NCI-H524 treated with DMSO at 0.1 percent for 48 hours (cell line): ENCODE results near the gene FBXL2.
A peak's percentile ranks its signal among the peaks of the same experiment; 100 is the strongest.

Experiments used
- DNase-seq: peaks from one replicate; lab custom pipeline; 2025; lab: John Stamatoyannopoulos, UW

FBXL2 gene, protein sequence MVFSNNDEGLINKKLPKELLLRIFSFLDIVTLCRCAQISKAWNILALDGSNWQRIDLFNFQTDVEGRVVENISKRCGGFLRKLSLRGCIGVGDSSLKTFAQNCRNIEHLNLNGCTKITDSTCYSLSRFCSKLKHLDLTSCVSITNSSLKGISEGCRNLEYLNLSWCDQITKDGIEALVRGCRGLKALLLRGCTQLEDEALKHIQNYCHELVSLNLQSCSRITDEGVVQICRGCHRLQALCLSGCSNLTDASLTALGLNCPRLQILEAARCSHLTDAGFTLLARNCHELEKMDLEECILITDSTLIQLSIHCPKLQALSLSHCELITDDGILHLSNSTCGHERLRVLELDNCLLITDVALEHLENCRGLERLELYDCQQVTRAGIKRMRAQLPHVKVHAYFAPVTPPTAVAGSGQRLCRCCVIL

DNA sequence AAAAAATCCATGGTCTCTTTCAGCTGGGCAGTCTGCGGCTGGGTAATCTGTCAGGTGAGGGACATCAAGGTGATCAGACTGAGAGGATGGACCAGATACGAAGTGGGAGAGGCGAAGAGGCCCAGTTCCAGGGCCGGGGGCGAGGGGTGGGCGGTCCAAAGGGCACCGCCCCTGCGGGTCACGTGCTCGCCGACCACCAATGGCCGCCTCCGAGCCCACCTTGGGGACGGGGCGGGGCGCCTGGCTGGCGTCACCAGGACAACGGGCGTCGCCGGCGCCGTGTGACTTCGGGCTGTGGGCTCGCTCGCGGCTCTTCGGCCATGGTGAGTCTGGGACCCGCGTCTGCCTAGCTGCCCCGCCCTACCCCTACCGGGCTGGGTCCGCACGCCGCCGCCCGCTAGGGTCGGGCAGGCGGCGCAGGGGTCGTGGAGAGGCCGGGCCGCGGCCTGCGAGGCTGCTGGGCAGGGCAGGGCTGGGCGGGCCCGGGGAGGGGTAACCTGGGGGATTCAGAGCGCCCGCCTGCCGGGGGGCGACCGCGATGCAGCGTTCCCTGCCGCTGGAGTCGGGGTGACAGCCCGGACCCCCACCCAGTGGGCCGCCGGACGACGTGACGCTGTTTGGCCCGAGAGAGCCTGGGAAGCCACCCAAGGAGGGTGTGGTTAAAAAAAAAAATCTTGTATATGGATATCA lies at the start of gene FBXL2:
Gene FBXL2 (plus strand): TSS at position 250 of the 690 bp plus-strand sequence. CDS start 71 bp downstream, at position 321.
- DNase-seq: peak; percentile 5

DNA sequence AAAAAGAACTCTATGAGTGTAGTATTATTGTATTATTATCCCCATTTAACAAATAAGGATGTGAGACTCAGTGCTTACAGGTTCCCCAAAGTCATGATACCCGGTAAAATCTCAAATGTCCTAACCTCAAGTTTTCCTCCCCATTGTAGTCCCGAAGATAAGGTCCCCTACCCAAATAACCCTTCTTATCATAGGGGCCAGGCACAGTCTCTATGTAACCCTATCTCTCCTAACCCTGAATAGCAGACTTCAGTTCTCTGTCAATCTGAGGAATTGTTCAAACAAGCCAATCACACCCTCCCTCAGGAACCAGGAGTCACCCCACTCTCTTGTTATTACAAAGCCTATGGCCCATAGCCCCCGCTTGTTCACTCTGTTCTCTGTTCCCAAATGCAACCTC lies 48.2 kb upstream of the FBXL2 start:
- DNase-seq: no peak

DNA sequence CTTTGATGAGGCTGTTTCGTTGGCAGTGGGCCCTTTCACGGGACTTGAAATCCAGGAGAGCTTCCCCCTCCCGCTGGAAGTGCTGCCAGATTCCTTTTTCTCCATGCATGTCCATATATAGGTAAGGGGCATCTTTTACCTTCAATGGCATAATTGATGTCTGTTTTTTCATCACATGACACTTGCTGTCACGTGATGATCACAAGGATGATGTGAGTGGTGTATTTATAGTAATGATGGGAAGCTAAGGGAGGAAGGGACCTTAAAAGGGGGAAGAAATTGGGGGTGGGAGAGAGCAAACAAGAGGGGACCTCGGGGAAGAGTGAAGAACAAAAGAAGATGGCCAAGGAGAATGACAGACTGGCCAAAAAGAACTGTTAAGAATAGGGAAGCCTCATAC lies 47.3 kb upstream of the FBXL2 start:
- DNase-seq: no peak

DNA sequence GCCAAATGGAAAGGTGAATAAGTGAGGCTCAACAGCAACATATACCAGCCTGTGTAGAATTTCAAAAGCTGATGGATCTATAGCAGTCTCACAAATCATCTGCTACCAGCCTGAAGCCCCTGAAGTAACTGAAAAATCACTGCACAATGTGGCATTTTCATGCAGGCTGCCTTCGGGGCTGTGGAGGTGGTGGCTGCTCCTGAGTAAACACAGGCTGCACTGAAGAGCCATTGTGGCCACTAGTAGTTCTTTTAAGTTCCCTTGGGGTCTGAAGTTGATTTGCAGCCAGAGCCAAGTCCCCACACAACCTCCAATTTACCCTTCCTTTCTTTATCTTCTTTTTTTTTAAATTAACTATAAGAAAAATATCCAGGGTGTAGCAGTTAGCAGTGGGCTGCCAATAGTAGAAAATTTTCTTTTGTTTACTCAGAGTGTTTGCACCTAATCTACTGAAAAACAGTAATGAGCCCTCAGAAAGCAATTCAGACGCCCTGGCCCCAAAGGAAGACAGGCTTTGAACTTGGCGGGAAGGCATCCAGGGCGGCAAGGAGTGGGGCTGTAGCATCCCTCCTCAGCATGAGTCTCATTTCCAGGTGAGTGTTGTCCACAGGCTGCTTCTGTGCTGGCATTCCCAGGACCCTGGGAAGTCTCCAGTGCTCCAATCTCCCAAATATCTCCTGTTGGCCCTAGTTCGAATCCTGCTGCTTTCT lies 45.3 kb upstream of the FBXL2 start:
- no peak for DNase-seq

DNA sequence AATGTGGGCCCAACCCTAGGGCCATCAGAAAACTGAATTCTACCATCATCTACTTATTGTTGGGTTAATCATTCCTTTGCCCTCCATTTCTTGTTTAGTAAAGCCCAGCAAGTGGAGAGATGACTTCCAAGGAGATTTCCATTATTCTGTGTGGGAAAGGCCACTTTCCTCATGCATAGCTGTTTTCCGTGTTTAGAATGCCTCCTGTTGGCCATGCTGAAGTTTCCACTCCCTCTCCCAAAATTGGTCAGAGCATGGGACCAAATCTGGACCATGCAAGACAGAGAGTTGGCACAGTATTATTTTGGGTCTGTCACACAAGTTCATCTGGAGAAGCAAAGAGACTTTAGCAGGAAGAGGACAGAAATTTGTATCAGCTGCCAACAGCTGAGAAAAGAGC lies 43.4 kb upstream of the FBXL2 start:
- DNase-seq: no peak

DNA sequence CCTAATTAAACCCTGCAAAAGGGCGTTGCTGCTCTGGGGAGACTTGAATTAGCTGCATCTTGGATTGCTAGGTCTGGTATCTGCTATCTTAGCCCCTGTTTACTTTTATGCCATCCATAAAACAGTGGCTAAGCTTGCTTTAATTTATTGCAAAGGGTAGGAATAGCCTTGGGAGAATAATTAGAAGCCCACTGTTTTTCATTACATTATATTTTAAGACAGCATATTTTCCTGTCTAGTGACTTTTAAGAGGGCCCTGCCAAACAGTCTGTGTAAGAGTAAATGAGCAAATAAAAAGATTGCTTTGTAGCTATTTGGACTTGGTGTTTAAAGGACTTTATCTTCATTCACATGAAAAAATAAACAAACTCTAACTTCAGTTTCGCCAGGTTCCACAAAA lies 41.2 kb upstream of the FBXL2 start:
- no peak for DNase-seq

DNA sequence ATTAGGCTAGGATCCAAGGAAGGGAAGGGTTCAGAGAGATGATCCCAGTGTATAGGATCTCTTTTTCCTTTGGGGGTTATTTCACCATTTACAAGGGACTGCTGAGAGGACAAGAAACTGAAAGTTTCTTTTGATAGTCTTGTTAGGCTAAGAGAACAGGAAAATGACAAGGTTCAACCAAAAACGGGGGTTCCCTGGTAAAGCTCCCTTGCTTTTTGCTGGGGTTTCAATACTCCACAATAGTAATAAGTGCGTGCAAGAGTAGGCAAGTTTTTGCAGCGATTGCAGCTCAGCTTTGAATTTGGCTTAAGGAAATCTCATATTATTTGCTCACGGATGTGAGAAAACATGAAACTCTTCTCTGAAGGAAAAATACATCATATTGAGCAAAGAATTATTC lies 39.8 kb upstream of the FBXL2 start:
- no peak for DNase-seq

DNA sequence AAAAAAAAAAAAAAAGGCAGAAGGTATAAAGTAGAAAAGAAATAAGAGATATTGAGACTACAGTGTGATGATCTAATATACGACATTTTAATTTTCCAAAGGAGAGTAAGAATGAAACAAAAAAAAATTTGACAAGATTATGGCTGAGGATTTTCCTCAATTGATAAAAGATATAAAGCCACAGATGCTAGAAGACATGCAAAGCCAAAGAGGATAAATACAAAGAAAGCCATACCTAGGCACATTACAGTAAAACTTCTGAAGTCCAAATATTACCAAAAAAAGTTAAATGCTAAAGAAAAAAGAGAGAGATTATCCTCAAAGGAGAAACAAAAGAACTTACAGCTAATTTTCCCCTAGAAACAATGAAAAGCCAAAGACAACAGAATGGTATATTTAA lies 38.3 kb upstream of the FBXL2 start:
- DNase-seq: no peak

DNA sequence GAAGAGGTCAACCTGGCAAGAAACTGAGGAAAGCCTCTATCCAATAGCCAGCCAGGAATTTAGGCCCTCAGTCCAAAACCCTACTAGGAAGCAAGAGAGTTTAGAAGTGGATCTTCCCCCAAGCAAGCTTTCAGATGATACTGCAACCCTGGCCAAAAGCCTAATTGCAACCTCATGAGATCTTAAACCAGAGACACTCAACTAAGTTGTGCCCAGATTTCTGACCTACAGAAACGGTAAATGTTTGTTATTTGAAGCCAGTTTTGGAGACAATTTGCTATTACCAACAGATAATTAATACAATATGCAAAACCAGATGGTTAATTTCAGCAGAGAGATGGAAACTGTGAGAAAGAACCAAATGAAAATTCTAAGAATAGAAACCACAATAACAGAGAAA lies 37.0 kb upstream of the FBXL2 start:
- no peak for DNase-seq

DNA sequence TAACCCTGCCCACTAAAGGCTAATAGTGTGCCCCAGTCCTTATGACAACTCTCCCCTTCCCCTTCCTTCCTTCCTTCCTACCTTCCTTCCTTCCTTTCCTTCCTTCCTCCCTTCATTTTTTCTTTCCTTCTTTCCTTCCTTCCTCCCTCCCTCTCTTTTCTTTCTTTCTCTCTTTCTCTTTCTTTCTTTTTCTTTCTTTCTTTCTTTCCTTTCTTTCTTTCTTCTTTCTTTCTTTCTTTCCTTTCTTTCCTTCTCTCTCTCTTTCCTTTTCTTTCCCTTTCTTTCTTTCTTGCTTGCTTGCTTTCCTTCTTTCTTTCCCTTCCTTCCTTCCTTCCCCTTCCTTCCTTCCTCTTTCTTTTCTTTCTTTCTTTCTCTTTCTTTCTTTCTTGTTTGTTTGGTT lies 30.5 kb upstream of the FBXL2 start:
- DNase-seq: no peak

DNA sequence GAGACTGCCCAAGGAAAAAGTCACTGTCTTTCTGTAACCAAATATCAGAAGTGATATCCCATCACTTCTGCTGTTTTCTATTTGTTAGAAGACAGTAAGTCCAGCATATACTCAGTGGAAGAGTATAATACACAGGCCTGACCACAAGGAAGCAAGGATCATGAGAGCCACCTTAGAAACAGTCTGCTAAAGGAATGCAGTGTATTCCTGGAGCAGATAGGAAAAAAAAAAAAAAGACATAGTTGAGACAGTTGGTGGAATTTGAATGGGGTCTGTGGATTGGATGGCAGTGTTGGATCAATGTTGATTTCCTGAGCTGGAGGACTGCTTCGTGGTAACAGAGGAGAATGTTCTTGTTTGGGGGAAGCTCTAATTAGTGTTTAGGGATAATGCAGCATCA lies 26.5 kb upstream of the FBXL2 start:
- no peak for DNase-seq

DNA sequence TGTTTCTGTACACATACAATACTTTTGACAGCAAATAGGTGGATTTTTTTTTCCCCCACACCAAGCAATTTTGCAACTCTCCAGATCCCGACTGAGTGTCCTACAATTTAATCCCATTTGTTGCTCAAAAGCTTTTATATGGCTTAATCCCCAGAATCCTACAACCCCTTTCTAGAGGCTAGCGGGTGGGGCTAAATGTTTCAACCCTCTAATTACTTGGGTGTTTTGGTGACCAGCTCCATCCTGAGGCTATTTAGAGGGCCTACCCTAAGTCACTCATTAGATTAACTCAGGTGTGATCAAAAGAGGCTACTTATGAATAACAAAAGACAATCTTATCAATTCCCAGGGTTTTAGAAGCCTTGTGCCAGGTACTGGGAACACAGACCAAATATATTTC lies 21.0 kb upstream of the FBXL2 start:
- peak; percentile 17 for DNase-seq

DNA sequence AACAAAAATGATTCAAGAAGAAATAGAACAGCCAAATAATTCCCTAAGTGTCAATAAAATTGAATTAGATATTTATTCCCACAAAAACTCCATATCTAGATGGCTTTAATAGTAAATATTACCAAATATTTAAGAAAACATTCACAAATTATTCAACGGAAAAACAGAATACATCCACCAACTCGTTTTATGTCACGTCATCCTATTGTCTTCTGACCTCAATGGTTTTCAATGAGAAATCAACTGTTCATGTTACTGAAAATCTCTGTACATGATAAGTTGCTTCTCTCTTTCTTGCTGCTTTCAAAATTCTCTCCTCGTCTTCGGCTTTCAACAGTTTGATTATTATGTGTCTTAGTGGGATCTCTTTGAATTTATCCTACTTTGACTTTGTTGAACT lies 17.1 kb upstream of the FBXL2 start:
- no peak for DNase-seq

DNA sequence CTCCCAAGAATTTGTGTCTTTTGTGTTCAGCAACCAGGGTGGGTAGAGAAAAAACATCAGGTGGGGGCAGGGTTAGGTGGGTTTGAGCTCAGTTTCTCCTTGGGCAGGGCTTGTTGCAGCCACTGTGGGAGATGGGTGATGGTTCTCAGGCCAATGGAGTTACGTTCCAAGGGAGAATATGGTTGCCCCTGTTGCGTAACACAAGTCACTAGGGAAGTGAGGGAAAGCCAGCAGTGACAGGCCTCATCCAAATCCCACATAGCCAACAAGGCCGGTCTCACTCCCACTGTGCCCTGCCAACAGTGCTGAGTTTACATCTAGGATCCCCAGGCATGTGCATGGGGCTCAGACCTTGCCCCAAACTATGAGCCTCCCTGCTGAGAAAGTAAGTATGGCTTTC lies 7.9 kb upstream of the FBXL2 start:
- no peak for DNase-seq

DNA sequence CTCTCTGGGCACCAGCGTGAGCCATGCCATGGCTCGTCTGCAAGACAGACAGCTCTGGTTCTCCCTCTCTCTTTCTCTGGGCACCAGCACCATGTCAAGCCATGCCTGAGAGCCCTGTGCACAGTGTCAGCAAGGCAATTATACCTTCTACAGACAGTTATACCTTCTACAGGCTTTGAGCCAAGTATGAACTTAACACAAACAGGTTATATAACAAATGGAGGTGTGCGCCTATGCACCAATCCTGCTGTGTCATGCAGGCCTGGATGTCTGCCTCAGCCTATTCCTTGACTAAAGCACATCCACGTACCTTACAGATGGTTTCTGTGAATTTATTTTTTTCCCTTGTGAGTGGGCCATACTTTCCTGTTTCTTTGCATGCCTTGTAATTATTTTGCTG lies 5.9 kb upstream of the FBXL2 start:
- no peak for DNase-seq

DNA sequence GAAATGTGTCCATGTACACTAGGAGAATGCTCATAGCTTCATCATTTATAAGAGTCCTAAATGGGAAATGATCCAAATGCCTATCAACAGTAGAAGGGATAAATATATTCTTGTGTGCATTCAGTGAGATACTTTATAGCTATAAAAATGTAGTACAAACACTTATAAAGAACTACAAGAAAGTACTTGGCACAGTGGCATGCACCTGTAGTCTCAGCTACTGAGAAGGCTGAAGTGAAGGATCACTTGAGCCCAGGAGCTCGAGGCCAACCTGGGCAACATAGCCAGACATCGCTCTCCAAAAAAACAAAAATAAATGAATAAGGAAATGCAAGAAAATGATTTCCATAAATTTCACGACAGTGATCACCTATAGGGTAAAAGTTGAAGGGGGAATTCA lies 3.6 kb upstream of the FBXL2 start:
- DNase-seq: no peak

DNA sequence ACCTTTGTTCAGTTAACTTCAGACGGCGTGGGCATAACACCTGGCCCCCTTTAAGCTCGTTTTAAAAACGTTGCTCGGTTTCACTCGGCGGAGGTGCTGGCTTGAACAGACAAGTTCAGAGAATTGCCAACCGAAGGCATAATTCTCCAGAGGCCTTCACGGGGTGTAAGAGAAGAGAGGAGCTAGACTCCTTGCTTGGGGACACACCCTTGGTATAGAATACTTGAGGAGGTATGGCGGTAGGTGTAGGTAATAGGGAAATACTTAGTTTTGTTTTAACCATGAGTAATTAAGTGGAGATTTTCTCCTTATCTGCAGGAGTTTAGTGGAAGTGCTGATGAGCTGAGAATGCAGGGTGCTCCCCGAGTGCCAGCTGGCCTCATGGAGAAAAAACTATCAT lies 921 bp downstream of the FBXL2 start:
- peak; percentile 13 for DNase-seq

DNA sequence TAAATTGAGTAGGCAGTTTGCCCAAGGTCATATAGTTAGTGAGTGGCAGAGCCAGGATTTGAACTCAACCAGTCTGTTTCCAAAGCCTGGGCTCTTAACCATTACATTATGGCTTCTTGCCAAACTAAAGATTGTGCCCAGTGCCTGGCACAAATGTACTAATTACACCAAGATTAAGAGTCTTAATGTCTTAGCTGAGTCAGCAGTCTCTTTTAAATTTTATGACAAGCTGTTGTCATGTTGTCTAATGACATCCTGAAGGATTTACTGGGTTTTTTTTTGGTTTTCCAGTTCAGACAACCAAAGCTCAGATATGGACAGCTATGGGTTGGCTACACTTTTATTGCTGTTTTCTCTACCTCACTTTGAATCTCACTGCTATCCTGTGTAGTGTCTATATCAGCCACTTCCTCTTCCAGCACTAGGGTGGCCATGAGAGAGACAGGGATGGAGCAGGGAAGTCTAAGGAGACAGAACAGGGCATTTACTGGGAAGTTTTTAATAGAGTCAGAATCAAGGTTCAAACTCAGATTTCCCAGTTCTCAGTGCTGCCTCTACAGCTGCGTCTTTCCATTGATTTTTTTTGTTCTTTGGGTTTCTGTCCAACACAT lies 10.5 kb downstream of the FBXL2 start:
- no peak for DNase-seq

DNA sequence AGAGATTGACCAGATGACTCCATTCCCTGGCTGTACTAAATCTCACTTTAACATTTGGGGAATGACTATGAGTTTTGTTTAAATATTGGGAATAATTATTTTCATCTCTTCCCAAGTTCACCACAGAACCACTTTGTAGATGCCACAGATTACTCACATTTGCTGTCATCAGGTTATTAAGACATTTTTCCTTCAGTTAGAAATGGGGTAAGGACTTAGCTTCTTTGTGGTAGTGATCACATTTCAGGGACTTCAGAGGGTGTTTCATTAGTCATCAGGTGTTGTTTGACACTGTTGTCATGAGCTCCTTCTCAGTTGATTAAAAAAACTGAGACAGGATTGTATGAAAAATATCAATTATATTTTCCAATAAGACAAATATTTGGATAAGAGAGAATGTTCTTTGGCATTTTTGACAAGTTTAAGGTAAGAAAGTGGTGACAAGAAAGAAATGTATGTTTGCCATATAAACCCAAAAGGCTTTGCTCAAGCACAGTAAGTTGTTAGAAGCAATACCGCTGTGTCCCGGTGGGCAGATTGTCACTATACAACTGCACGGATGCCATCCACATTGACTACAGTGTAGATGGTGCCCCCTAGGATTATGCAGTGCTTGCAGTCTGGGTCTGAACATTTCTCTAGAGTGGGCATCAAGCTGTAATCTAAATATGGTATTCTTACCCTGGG lies 22.3 kb downstream of the FBXL2 start:
- no peak for DNase-seq

DNA sequence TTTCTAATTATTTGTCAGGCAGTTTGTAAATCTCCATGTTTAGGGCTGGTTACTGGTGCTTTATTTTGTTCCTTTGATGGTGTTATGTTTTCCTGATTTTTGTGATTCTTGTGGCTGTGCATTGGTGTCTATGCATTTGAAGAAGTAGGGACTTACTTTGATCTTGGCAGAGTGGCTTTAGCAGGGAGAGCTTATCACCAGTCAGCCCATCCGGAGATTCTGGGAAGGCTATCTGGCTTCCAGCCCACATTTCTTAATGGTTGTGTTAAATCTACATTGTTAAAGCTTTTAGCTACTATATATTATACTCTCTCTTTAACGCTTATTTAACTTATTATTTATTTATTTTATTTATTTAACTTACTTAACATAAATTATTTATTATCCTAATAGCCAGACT lies 35.1 kb downstream of the FBXL2 start:
- no peak for DNase-seq

DNA sequence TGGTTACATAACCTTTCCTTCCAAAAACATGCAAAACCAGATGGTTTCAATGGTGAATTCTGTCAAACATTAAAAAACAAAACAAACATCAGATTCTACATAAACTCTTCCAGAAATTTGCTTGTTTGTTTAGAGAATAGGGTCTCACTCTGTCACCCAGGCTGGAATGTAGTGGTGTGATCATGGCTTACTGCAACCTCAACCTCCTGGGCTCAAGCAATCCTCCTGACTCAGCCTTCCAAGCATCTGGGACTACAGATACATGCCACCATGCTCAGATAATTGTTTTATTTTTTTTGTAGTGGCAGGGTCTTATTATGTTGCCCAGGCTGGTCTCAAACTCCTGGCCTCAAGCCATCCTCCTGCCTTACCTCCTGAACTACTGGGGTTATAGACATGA lies 36.1 kb downstream of the FBXL2 start:
- DNase-seq: no peak

DNA sequence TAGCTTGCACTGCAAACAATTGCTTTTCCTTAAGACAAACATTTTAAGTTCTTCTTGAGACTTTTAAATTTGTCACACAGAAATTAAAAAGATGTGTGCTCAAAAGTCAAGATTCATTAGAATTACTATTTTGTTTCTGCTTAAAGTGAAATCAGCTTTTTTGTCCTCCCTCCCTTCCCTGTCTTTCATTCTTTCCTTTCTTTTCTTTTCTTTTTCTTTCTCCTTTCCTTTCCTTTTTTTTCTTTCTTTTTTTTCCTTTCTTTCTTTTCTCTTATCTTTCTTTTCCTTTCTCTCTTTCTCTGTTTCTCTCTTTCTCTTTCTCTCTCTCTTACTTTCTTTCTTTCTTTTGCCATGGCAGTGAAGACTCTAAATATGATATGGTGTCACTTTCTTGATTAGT lies 37.8 kb downstream of the FBXL2 start:
- no peak for DNase-seq
